GM23248 (cell line): ENCODE results near the gene LGI4.

ENCODE experiments used
- EZH2 ChIP-seq: fragments of 200-600 bp; sonication (generic); IDR thresholded peaks from 2 replicates; pipeline ENCODE4 v1.6.1; 2018; ENCODE audit warnings: antibody characterized with exemption, mild to moderate bottlenecking; ENCODE audit not compliant: insufficient read depth, poor library complexity, severe bottlenecking
- EZH2phosphoT487 ChIP-seq: fragments of 200-600 bp; sonication (generic); IDR thresholded peaks from 2 replicates; pipeline ENCODE4 v1.6.1; 2018; ENCODE audit warnings: antibody characterized with exemption, moderate library complexity, mild to moderate bottlenecking, low read depth; ENCODE audit not compliant: insufficient read depth

DNA sequence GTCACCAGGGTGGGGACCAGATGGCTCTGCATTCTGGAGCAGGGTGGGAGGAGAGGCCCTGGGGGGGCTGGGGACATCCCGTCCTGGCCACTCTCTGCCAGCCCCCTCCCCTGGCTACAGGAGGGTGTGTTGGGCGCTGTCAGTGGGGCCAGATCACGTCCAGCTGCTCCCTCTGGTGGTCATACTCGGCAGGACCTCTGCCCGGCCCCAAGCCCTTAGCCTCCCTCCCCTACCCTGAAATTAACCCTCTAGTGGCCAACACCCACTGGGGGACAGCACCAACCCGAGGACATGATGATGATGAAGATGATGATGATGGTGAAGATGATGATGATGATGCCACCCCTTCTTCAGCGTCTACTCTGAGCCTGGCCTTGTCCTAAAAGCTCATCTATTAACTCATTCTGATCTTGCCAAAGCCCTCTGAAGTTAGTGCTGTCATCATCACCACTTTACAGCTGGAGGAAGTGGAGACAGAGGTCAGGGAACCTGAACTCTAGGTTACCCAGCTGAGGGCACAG is 590 bp upstream of the LGI4 start:
- TF ChIP-seq EZH2 (no peak), EZH2phosphoT487 (no peak)
